Parathyroid adenoma (tissue), 2 donors: ENCODE measurements around the gene KCNIP3.
A peak's percentile ranks its signal among the peaks of the same experiment; 100 is the strongest.

Experiments
- H2AFZ ChIP-seq: fragments of 300-600 bp; sonication (generic); one replicate; pipeline ENCODE4 v1.7.0; 2017; ENCODE audit warnings: antibody characterized with exemption, mild to moderate bottlenecking
- H3K27ac ChIP-seq: fragments of 300-600 bp; sonication (generic); one replicate; pipeline ENCODE4 v1.7.0; 2017
- H3K27me3 ChIP-seq: fragments of 300-600 bp; sonication (generic); one replicate; pipeline ENCODE4 v1.7.0; 2017; ENCODE audit warnings: low read length; ENCODE audit not compliant: control insufficient read depth, insufficient read depth
- H3K36me3 ChIP-seq: fragments of 300-600 bp; sonication (generic); one replicate; pipeline ENCODE4 v1.7.0; 2017; ENCODE audit warnings: low read length; ENCODE audit not compliant: control insufficient read depth, insufficient read depth
- H3K4me1 ChIP-seq: fragments of 300-600 bp; sonication (generic); one replicate; pipeline ENCODE4 v1.7.0; 2017; ENCODE audit warnings: control low read depth
- H3K4me2 ChIP-seq: fragments of 300-600 bp; sonication (generic); one replicate; pipeline ENCODE4 v1.7.0; 2017; ENCODE audit warnings: low read length
- H3K4me3 ChIP-seq: fragments of 300-600 bp; sonication (generic); one replicate; pipeline ENCODE4 v1.7.0; 2017; ENCODE audit warnings: low read depth, low read length
- H3K79me2 ChIP-seq: fragments of 300-600 bp; sonication (generic); one replicate; pipeline ENCODE4 v1.7.0; 2017; ENCODE audit warnings: control low read depth
- H3K9ac ChIP-seq: fragments of 300-600 bp; sonication (generic); one replicate; pipeline ENCODE4 v1.7.0; 2017; ENCODE audit warnings: mild to moderate bottlenecking
- H3K9me3 ChIP-seq: fragments of 300-600 bp; sonication (generic); one replicate; pipeline ENCODE4 v1.7.0; 2017; ENCODE audit warnings: low read length; ENCODE audit not compliant: control insufficient read depth
- CTCF ChIP-seq: fragments of 300-600 bp; sonication (generic); IDR thresholded peaks from one replicate; pipeline ENCODE4 v1.7.0; 2017; ENCODE audit warnings: antibody characterized with exemption, mild to moderate bottlenecking
- donor health status: primary hyperparathyroidism.

Gene KCNIP3

GRCh38 chr2:95262896-95263542 lies 34.1 kb upstream of the KCNIP3 start:
- no peaks in the 10 kb centered on the region for H3K79me2 ChIP-seq
- peaks cover 31% of the 10 kb centered on the region for H3K4me1 ChIP-seq
- no peaks in the 10 kb centered on the region for H3K27me3 ChIP-seq
- H3K4me3 ChIP-seq = no peak overlapping the region
- TF ChIP-seq CTCF = no peak
- H3K9me3 ChIP-seq = no peaks in the 10 kb centered on the region
- H3K4me2 ChIP-seq = no peak overlapping the region
- no peak overlapping the region for H3K9ac ChIP-seq
- H3K36me3 ChIP-seq = no peaks in the 10 kb centered on the region
- H2AFZ ChIP-seq = no peak overlapping the region
- no peak overlapping the region for H3K27ac ChIP-seq

GRCh38 chr2:95264624-95265023 lies 32.5 kb upstream of the KCNIP3 start:
- no peak overlapping the region for H3K4me3 ChIP-seq
- no peaks in the 10 kb centered on the region for H3K36me3 ChIP-seq
- H3K4me1 ChIP-seq = peaks cover 32% of the 10 kb centered on the region
- no peaks in the 10 kb centered on the region for H3K79me2 ChIP-seq
- H3K27me3 ChIP-seq = no peaks in the 10 kb centered on the region
- no peak for TF ChIP-seq CTCF
- peak overlapping the region; percentile 64 for H2AFZ ChIP-seq
- no peaks in the 10 kb centered on the region for H3K9me3 ChIP-seq
- no peak overlapping the region for H3K27ac ChIP-seq
- H3K4me2 ChIP-seq = no peak overlapping the region
- no peak overlapping the region for H3K9ac ChIP-seq

- Histone ChIP-seq H2AFZ (peak overlapping the region; percentile 64), H3K36me3 (no peaks in the 10 kb centered on the region), H3K4me1 (peaks cover 27% of the 10 kb centered on the region), H3K9me3 (no peaks in the 10 kb centered on the region), H3K79me2 (no peaks in the 10 kb centered on the region), H3K27ac (no peak overlapping the region), H3K9ac (no peak overlapping the region), H3K27me3 (no peaks in the 10 kb centered on the region), H3K4me2 (no peak overlapping the region), H3K4me3 (no peak overlapping the region)
- no peak for TF ChIP-seq CTCF
These were observed 32.0 kb upstream of the KCNIP3 start for GRCh38 chr2:95265182-95265581.

- no peaks in the 10 kb centered on the region for H3K79me2 ChIP-seq
- H3K27ac ChIP-seq = no peak overlapping the region
- TF ChIP-seq CTCF = no peak
- no peaks in the 10 kb centered on the region for H3K9me3 ChIP-seq
- no peak overlapping the region for H2AFZ ChIP-seq
- H3K36me3 ChIP-seq = no peaks in the 10 kb centered on the region
- no peak overlapping the region for H3K4me2 ChIP-seq
- H3K4me3 ChIP-seq = no peak overlapping the region
- H3K9ac ChIP-seq = no peak overlapping the region
- peaks cover 18% of the 10 kb centered on the region for H3K4me1 ChIP-seq
- H3K27me3 ChIP-seq = no peaks in the 10 kb centered on the region
These were observed 30.2 kb upstream of the KCNIP3 start for GRCh38 chr2:95266781-95267430.
